Measurements from ENCODE around the gene ZNF263.

- TF ChIP-seq CTCF (IDR thresholded peaks at IDR 0.05 in 2 of 3, conservative IDR thresholded peaks at IDR 0.05 in 1 of 3; ENCODE audit: control insufficient read depth in 2 of 3, extremely low read depth in 1 of 3, insufficient read depth in 1 of 3, low read depth in 3 of 3, low read length in 3 of 3) (no peak), REST (IDR thresholded peaks at IDR 0.05; ENCODE audit: low read depth, low read length) (no peak), RB1 (IDR thresholded peaks at IDR 0.05; ENCODE audit: borderline replicate concordance) (peak; percentile 68; the same call in 1 of the 2 replicates), ATF2 (IDR thresholded peaks at IDR 0.05; ENCODE audit: low read length) (no peak), POLR2A (IDR thresholded peaks at IDR 0.05; ENCODE audit: low read depth, low read length) (peak; percentile 71), RAD21 (IDR thresholded peaks at IDR 0.05; ENCODE audit: insufficient read depth, low read depth, low read length) (no peak), SIX5 (IDR thresholded peaks at IDR 0.05; ENCODE audit: low read depth, low read length, severe bottlenecking) (peak; percentile 82), EZH2 (IDR thresholded peaks at IDR 0.05; ENCODE audit: borderline replicate concordance, control insufficient read depth, low read depth, low read length) (no peak), IRF4 (IDR thresholded peaks at IDR 0.05; ENCODE audit: low read depth, low read length) (no peak), FOXM1 (IDR thresholded peaks at IDR 0.05; ENCODE audit: low read depth, low read length) (no peak)
These were observed at the start of gene ZNF263 for GRCh38 chr16:3282730-3283542.
